VCaP (cell line): Measurements from ENCODE around the gene TXNDC2.

Source experiments
- H3K27ac ChIP-seq: fragments of 450-650 bp; 2 replicates; pipeline ENCODE4 v1.5.1; 2017
- TF ChIP-seq, protein P1 (sequence below): fragments of 450-650 bp; conservative IDR thresholded peaks from 2 replicates; pipeline ENCODE4 v1.5.1; 2017; ENCODE audit warnings: mild to moderate bottlenecking, moderate library complexity

Gene TXNDC2

DNA sequence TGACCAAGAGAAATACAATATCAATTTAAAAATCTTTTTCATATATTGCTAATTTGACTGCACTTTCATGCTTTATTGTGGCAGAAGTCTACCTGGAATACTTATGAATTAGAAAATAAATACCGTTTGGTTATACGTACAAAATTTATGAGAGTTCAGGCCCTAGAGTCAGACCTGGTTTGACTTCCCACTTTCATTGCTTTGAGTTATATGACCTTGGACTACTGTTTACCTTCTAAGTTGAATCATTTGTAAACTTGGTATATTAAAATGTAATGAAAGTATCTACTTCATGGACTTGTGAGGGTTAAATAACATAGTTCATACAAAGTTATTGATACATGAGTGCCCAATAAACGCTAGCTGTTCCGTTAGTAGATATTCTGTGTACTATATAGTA is 40.0 kb downstream of the TXNDC2 start:
- H3K27ac ChIP-seq: no peak overlapping the region
- TF ChIP-seq, protein P1, sequence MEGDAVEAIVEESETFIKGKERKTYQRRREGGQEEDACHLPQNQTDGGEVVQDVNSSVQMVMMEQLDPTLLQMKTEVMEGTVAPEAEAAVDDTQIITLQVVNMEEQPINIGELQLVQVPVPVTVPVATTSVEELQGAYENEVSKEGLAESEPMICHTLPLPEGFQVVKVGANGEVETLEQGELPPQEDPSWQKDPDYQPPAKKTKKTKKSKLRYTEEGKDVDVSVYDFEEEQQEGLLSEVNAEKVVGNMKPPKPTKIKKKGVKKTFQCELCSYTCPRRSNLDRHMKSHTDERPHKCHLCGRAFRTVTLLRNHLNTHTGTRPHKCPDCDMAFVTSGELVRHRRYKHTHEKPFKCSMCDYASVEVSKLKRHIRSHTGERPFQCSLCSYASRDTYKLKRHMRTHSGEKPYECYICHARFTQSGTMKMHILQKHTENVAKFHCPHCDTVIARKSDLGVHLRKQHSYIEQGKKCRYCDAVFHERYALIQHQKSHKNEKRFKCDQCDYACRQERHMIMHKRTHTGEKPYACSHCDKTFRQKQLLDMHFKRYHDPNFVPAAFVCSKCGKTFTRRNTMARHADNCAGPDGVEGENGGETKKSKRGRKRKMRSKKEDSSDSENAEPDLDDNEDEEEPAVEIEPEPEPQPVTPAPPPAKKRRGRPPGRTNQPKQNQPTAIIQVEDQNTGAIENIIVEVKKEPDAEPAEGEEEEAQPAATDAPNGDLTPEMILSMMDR: no peak

DNA sequence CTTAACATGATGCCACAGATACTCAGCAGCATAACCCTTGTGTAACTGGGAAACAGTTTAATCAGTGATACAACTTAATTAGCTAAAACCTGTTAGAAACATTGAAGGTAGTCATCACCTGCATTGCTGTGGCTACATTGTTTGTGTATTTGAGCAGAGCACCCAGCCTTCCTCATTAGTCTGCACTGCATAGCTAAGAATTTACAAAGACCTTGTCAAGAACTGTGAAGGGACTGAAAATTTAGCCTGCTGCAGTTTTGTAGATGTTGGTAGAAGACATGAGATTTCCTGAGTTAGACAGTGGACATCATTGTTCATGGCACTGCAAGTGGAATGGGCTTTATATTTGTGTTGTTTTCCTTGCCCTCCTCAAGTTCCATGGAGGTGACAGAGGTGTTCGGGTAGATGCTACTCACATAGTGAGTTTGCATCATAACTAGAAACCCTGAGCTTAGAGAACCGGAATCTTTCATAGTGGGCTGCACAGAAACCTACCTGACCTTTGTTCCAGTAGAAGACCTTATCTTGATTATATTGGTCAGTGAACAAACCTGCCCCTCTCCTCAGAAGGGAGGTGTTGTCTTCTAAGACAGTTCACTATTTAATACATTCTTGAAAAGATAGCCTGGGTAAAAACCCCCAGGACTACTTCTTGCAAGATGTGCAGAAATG is 40.6 kb downstream of the TXNDC2 start:
- TF ChIP-seq, protein P1: no peak
- H3K27ac ChIP-seq: no peak overlapping the region

DNA sequence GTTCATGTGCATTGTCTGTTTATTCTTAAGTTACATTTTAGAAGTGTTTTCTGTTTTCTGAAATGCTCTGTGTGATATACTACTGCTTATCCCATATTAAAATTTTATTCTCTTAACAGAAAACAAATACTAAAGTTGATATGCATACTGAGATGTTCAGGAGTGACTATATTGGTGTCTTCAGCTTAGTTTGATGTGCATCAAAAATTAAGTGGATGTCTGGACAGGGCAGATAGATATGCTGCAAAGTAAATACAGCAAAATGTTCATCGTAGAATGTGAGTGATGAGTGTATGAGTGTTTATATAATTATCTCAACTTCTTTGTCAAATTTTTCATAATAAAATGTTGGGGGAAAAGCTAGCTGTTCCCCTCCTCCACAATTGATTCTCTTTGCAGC is 41.2 kb downstream of the TXNDC2 start:
- TF ChIP-seq, protein P1: no peak
- no peak overlapping the region for H3K27ac ChIP-seq

DNA sequence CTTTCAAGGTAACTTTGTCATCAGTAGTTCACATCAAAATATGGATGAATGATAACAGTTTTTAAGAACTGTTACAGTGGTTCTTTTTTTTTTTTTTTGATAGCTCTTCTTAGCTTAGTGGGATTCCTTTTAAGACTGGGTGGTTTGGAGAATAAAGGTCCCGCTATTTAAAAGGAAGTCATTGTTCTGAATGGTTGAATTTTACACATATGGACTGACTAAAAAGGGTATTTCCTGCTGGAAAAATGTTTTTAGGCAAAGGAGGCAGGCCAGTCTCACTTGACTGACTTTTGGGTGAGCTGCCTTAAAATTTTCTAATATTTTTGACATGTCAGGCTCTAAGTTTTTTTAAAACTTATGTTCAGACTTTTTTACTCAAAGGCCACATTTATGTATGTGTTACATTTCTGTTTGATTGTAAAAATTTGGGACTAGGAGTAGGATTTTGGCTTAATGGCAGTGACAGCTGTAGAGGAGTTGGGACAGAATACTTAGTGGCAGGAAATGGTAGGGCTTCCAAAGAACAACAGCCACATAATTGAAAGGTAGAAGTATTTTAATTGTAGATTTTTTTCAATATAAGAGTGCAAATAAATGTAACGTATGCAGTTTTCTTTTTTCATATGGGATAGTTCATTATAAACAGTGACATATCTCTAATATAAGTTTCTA is 41.8 kb downstream of the TXNDC2 start:
- TF ChIP-seq, protein P1: no peak

DNA sequence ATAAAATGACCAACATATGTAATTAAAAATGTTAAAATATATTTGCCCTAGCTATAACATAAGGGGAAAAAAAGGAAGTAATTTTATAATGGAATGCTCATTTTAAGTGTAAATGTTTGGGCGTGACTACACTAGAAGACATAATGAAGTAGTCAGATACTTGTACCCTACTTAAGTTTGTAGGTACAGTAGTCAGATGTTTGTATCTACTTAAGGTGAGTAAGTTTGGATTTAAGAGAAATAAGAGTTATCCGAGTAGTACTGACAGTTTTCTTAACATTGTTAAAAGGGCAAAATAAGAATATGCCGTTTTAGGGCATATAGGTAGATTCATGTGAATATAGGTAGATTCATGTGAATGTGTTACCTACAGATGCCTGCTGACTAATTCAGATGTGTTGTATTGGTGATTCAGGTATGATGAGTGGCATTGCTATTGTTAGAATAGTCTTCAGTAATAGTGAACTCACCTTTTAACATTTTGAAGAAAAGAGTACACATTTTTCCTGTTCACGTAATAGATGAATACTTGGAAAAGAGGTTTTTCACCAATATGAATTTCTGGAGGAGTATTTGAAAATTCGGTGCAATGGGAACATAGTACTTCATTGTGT is 43.0 kb downstream of the TXNDC2 start:
- TF ChIP-seq, protein P1: no peak
- no peak overlapping the region for H3K27ac ChIP-seq

More for the DNA sequence above, 41.8 kb downstream of the TXNDC2 start:
- H3K27ac ChIP-seq: no peak overlapping the region

DNA sequence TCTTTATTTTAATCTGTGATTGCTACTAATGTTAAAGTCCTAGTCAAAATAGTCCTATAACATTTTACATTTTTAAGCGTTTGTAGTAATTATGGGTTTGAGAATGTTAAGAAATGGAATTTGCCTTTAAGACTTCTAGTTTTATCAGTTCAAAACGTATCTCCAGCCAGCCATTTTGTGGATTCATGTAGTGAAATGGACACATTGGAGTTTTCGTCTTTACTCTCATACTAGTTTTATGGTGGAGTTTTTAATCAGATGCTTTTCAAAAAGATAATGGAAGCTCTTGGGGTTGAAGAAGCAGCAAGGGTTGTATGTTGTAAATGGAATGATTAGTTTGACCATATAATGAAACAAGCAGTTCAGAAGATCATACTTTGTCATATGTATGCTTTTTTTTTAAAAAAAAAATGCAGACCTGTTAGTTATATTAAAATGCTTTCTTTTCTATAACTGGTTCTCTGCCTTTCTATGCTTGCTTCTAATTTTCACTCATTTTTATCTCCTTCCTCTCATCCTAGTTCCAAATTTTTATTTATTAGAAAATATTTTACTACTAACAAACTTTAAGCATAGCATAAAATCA is 44.6 kb downstream of the TXNDC2 start:
- TF ChIP-seq, protein P1: no peak
- no peak overlapping the region for H3K27ac ChIP-seq

DNA sequence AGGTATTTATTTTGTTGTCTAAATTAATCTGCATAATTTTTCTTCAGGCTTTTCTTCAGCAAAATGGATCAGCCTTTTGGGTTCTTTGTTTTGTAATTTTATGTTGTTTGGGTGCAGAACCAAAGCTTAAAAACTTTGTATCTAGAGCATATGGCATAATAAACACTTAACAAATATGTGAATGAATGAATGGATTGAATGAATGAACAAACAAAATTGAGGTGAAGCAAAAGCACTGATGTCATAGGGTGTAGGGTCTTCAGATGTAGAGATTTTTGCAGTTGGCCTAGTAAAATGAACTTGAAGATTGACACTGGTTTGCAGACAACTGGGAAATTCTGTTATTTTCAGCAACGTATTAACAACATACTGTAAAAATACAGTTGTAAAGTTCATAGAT is 45.4 kb downstream of the TXNDC2 start:
- TF ChIP-seq, protein P1: no peak

More for the DNA sequence above, 45.4 kb downstream of the TXNDC2 start:
- no peak overlapping the region for H3K27ac ChIP-seq
